ENCODE measurements around the gene KIFC3.
A peak's percentile ranks its signal among the peaks of the same experiment; 100 is the strongest.
"Not testable (repeated sequence)": the region's sequence is repeated elsewhere in the genome, so short reads cannot be mapped to it uniquely, and the experiment has no call there.

The KIFC3 gene

GRCh38 chr16:57739756-57740422 is 62.4 kb downstream of the KIFC3 start:
- DNase-seq (ENCODE audit: low spot score), result no peak

DNA sequence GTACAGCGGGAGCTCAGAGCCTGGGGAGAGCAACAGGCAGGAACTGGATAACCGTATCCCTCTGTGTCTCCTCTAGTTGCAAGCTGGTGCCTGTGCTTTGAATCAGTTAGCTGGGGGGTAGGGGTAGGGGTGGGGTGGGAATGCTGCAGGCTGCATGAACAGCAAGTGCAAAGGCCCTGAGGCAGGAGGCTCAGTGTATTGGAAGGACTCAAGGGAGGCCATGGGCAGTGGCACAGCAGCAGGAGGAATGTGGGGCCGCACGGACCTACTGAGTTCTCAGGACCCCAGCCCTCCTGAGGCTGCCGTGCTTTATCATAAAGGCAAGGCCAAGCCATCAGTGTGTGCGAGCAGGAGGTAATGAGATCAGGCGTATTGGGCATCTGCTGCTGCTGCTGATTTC is 63.4 kb downstream of the KIFC3 start:
- no peak for DNase-seq (ENCODE audit: low spot score)

DNA sequence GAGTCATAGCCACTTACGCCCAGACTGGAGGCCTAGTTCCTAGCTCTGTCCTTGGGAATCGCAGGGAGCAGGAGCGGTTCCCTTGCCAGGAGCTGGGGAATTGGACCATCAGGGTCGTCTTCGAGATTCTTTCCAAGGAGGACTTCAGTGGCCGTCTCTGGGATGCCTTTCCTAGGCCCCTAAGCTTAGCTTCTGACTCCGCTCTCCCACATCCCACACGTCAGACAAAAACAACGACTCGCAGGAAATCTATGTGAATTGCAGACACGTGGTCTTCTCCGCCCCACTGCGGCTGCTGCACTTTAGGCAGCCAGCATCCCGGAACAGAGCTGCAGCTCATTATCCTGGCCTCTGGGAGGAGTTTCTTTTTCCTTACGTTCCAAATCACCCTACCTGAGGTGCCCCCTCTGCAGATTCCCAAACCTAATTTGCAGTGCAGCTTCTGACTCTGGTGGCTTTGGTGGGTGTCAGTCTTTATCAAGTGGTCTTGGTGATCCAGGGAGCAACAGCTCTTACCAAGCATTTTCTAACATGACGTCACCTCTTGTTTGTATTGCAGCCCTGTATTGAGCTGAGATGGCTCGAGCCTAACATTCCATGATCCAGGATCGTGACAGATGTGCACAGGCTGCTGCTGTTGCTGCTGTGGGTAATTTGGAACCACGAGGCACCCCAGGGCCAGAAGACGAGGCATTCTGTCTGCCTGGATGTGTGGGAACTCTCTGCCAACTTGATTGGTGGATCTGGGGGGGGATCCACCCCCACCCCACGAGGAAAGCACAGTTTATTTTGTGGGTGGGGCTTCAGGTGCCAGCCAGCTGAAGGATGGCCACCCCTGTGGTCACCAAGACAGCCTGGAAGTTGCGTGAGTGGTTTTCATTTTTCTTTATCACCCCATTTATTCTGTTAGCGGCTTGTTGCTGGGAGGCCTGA is 65.6 kb downstream of the KIFC3 start:
- peak; percentile 77 for DNase-seq (ENCODE audit: low spot score)

GRCh38 chr16:57735755-57736418 is 66.4 kb downstream of the KIFC3 start, which contains the start of gene KATNB1:
KATNB1 (plus strand) TSS chr16:57735770; CDS start chr16:57737244, 1,474 bp downstream.
- no peak for DNase-seq (ENCODE audit: low spot score)

- DNase-seq (ENCODE audit: low spot score), result peak; percentile 97
Observed at GRCh38 chr16:57734925-57735754, 67.2 kb downstream of the KIFC3 start.

GRCh38 chr16:57734308-57734924 is 67.9 kb downstream of the KIFC3 start:
- no peak for DNase-seq (ENCODE audit: low spot score)

- no peak for DNase-seq (ENCODE audit: low spot score)
Observed at GRCh38 chr16:57732714-57733113, 69.6 kb downstream of the KIFC3 start.

- peak; percentile 74 for DNase-seq (ENCODE audit: low spot score)
Observed at GRCh38 chr16:57732037-57732436, 70.3 kb downstream of the KIFC3 start.

DNA sequence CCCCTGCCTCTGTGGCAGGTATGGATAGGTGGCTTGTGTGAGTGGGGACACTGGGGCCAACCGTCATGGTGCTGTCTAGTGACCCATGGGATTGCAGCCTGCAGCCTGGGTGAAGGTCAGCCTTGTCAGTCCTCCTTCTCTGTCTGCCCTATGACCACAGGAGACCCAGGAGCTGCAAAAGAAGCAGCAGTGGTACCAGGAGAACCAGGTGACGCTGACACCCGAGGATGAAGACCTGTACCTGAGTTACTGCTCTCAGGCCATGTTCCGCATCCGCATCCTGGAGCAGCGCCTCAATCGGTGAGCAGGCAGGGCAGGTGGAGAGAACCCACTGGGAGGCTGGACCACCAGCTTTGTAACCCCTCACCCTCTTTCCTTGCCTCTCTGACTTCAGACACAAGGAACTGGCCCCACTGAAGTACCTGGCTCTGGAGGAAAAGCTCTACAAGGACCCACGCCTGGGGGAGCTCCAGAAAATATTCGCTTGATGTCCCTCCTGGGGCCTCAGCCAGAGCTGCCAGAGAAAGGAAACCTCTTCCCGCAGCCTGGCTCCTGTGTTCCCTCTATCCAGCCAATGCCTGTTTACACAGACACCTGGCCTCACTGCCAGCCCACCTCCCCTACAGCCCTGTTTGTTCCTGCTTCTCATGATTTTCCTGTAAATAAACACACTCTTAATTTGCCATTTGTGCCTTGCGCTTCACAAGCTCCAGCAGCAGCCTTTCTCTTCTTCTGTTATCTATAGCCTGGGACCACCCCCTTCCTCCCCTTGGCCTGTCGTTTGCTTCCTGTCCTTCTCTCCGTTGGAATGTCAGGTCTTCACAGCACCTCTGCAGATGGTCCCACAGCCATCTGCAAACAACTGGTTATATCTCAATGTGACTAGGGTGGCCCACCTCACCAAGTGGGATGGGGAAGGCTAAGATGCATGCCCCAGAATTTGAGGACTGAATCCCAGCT is 71.2 kb downstream of the KIFC3 start:
- no peak for DNase-seq (ENCODE audit: low spot score)

DNA sequence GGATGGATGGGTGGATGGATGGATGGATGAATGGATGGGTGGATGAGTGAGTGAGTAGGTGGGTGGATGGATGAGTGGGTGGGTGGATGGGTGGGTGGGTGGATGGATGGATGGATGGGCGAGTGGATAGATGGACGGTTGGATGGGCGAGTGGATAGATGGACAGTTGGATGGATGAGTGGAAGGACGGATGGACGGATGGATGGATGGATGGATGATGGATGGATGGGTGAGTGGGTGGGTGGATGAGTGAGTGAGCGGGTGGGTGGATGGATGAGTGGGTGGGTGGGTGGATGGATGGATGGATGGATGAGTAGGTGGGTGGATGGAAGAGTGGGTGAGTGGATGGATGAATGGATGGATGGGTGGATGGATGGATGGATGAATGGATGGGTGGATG is 72.4 kb downstream of the KIFC3 start:
- not testable (repeated sequence) for DNase-seq (ENCODE audit: low spot score)

DNA sequence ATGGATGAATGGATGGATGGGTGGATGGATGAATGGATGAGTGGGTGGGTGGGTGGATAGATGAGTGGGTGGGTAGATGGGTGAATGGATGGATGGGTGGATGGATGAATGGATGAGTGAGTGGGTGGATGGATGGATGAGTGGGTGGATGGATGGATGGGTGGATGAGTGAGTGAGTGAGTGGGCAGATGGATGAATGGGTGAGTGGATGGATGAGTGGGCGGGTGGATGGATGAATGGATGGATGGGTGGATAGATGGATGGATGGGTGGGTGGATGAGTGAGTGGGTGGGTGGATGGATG is 73.2 kb downstream of the KIFC3 start:
- no peak for DNase-seq (ENCODE audit: low spot score)

DNA sequence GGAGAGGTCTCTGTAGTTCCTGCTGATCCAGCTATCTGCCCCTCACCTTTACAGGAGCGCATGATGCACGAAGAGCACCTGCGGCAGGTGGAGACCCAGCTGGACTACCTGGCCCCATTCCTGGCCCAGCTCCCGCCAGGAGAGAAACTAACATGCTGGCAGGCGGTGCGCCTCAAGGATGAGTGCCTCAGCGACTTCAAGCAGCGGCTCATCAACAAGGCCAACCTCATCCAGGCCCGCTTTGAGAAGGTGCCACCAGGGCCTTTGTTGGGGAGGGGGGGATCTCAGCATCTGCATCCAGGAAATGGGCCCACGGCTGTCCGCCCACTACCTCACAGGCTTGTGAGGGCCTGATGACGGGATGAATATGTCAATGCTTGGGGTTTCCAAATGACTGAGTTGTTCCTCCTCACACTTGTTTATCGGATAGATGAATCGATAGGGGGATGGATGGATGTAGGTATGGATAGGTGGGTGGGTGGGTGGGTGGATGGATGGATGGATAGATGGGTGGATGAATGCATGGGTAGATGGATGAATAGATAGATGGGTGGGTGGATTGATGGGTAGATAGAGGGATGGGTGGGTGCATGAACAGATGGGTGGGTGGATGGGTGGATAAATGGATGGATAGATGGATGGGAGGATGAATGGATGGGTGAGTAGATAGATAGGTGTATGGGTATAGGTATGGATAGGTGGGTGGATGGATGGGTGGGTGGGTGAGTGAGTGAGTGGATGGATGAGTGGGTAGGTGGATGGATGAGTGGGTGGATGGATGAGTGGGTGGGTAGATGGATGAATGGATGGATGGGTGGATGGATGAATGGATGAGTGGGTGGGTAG is 73.7 kb downstream of the KIFC3 start:
- no peak for DNase-seq (ENCODE audit: low spot score)

DNA sequence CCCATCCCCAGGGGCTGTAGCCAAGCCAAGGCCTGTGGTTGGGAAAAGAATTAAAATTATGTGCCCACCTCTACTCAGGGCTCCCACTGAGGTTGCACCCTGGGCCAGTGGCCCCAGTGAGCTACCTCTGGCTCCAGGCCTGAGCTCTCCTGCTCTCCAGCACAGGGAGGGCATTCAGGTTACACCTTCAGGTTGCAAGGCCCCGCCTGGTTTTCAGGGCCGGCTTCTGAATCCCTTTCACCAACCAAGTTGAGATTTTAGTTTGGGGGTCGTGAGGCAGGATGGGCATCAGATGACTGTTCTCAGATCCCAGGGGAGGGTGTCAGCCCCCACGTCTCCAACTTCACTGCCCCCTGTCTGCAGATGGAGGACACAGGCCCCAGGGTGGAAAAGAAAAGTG is 74.7 kb downstream of the KIFC3 start:
- no peak for DNase-seq (ENCODE audit: low spot score)

DNA sequence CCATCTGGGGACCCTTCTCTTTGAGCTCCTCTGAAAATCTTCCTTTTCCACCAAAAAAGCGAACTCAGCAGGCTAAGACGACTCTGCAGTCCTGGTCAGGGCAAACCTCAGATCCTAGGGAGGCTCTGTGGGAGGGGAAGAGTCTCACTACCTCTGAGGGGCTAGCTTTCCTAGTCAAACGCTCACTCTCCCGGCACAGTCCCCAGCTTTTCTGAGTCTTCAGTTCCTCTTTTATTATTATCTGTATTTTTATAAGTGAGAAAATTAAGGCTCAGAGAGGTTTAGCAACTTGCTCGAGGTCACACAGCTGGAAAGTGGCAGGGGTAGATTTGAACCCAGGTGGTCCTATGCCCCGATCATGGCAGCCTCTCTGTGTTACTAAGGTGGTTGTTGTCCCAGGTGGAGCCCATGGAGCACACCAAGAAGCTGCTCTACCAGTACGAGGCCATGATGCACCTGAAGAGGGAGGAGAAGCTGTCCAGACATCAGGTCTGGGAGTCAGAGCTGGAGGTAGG is 75.8 kb downstream of the KIFC3 start:
- DNase-seq (ENCODE audit: low spot score), result no peak

GRCh38 chr16:57725976-57726375 is 76.3 kb downstream of the KIFC3 start:
- no peak for DNase-seq (ENCODE audit: low spot score)

DNA sequence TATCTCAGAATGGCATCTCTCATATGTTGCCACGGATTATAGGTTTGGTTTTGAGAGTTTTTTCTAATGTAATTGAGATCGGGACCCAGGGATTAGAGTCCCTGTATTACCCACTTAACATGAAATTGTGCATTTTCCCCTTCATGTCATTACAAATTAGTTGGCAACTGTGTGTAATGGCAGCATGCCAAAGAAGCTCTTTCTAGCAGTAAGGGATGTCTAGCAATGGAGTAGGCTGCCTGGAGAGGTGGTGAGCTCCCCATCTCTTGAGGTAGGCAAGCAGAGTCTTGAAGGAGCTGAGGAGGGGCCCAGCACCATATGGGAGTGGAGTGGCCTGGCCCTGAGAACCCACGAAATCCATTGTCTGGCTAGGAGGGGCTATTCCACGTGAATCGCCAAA is 76.7 kb downstream of the KIFC3 start:
- no peak for DNase-seq (ENCODE audit: low spot score)

DNA sequence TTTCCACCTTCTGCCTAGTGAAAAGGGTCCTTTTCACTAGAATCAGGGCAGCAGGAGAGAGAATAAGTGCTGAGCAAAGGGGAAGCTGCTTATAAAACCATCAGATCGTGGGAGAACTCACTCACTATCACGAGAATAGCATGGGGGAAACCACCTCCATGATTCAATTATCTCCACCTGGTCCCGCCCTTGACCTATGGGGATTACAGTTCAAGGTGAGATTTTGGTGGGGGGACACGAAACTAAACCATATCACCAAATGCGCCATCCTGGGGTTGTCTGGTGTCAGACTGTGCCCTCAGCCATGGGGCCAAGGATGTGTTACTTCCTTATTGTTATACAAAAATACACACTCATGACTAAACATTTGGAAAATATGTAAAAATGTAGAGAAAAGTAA is 77.1 kb downstream of the KIFC3 start:
- no peak for DNase-seq (ENCODE audit: low spot score)

GRCh38 chr16:57724531-57724930 is 77.8 kb downstream of the KIFC3 start:
- DNase-seq (ENCODE audit: low spot score), result no peak

DNA sequence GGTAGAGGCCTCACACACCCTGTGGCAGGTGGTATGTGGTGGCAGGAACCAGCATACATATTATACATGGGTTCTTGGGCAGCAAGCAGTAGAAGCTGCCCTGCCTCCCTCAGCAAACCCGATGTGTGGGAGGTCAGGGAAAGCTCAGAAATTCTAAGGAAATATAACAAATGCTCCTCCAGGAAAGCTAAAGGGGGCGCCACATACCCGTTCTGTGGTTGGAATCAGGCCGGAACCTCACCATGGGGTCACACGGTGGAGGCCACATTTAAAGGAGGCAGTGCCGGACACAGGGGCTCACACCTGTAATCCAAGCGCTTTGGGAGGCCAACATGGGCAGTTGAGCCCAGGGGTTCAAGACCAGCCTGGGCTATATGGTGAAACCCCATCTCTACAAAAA is 79.1 kb downstream of the KIFC3 start:
- no peak for DNase-seq (ENCODE audit: low spot score)

Measured in AG20443 (cell line).